Endothelial cell of umbilical vein (primary cell): Measurements from ENCODE around the gene REEP2. TPM values are rescaled to one million over a fixed set of nuclear protein-coding genes. Genes with fewer than 3 reads are reported as not detected.

Source experiments
- BruUV-seq: library from RNA; stranded (reverse); fragments of 400-500 nt; replicated peaks from 2 replicates; lab custom pipeline; 2021; lab: Mats Ljungman, UMichigan
- CTCF ChIA-PET: fragments of 300-600, 350-600 bp; sonication (Branson Sonifier 250); formaldehyde crosslinking; loops from one replicate; lab custom pipeline; 2021; ENCODE audit warnings: antibody characterized with exemption, inconsistent platforms; lab: Charles Lee
- POLR2A ChIA-PET: fragments of 300-600, 350-600 bp; sonication (Branson Sonifier 250); formaldehyde crosslinking; loops from one replicate; lab custom pipeline; 2021; ENCODE audit warnings: antibody characterized with exemption, inconsistent platforms; lab: Charles Lee
- DNase-seq: peaks from one replicate; pipeline ENCODE4 v3.0.0-alpha.2; 2011; ENCODE audit warnings: low read depth, low spot score
- FAIRE-seq: peaks from 2 replicates; lab custom pipeline; 2011; peaks lifted over from hg19 to GRCh38; lab: Jason Lieb, UNC
- H2AFZ ChIP-seq: 2 replicates; pipeline ENCODE4 v1.6.0; 2012; ENCODE audit warnings: low read depth, low read length, control low read depth, inconsistent platforms
- H3K27ac ChIP-seq: 2 replicates; pipeline ENCODE4 v1.5.1; 2011; ENCODE audit warnings: low read depth, mild to moderate bottlenecking, control low read depth, low read length, moderate library complexity; ENCODE audit not compliant: insufficient read depth
- H3K27me3 ChIP-seq, 2 experiments: 2 replicates each; pipeline versions ENCODE4 v1.6.0 to v1.6.1; 2011; ENCODE audit warnings: low read length in 2 of 2, mixed read lengths in 1 of 2; ENCODE audit not compliant: control insufficient read depth in 2 of 2, insufficient read depth in 2 of 2
- H3K36me3 ChIP-seq, 2 experiments: 2 replicates in 1 of 2; 3 replicates in 1 of 2; pipeline ENCODE4 v1.5.1; 2011; ENCODE audit warnings: low read length in 2 of 2, mild to moderate bottlenecking in 1 of 2, moderate library complexity in 1 of 2; ENCODE audit not compliant: control insufficient read depth in 2 of 2, insufficient read depth in 2 of 2; ENCODE audit errors: extremely low read depth in 1 of 2
- H3K4me1 ChIP-seq: 3 replicates; pipeline ENCODE4 v1.5.1; 2011; ENCODE audit warnings: mild to moderate bottlenecking, low read length; ENCODE audit not compliant: control insufficient read depth, insufficient read depth; ENCODE audit errors: extremely low read depth
- H3K4me2 ChIP-seq: 2 replicates; pipeline ENCODE4 v1.6.1; 2011; ENCODE audit warnings: low read length, control low read depth, mixed read lengths; ENCODE audit not compliant: insufficient read depth
- H3K4me3 ChIP-seq, 3 experiments: fragments of 200-600 bp in 1 of 3; sonication (generic), shearing (Covaris generic) in 1 of 3; replicated peaks in 1 of 3; 2 replicates each; pipeline ENCODE4 v1.5.1; 2011 to 2016; ENCODE audit warnings: control low read depth in 3 of 3, low read length in 3 of 3, mild to moderate bottlenecking in 2 of 3, inconsistent platforms in 1 of 3, low read depth in 1 of 3, moderate library complexity in 1 of 3; ENCODE audit not compliant: insufficient read depth in 1 of 3
- H3K79me2 ChIP-seq: 2 replicates; pipeline ENCODE4 v1.6.0; 2012; ENCODE audit warnings: low read length, inconsistent platforms; ENCODE audit not compliant: control insufficient read depth, insufficient read depth
- H3K9ac ChIP-seq: replicated peaks from 2 replicates; pipeline ENCODE3; 2011; ENCODE audit warnings: low read length, control low read depth; ENCODE audit not compliant: insufficient read depth; ENCODE audit errors: extremely low read depth
- H3K9me1 ChIP-seq: replicated peaks from 3 replicates; pipeline ENCODE4 v1.6.0; 2011; ENCODE audit warnings: mild to moderate bottlenecking, low read length; ENCODE audit not compliant: control insufficient read depth, insufficient read depth; ENCODE audit errors: extremely low read depth
- H3K9me3 ChIP-seq: replicated peaks from 2 replicates; pipeline ENCODE4 v1.5.1; 2012; ENCODE audit warnings: low read length, inconsistent platforms; ENCODE audit not compliant: control insufficient read depth, insufficient read depth
- H4K20me1 ChIP-seq: replicated peaks from 2 replicates; pipeline ENCODE3; 2011; ENCODE audit warnings: mild to moderate bottlenecking, low read length; ENCODE audit not compliant: control insufficient read depth, insufficient read depth; ENCODE audit errors: extremely low read depth
- EZH2 ChIP-seq: IDR thresholded peaks from 2 replicates; pipeline ENCODE4 v1.6.1; 2012; ENCODE audit warnings: borderline replicate concordance, low read depth, mild to moderate bottlenecking, moderate library complexity, low read length, inconsistent platforms; ENCODE audit not compliant: severe bottlenecking
- FOS ChIP-seq: IDR thresholded peaks from 2 replicates; pipeline ENCODE4 v1.6.1; 2011; ENCODE audit warnings: mild to moderate bottlenecking, low read length, moderate library complexity, borderline replicate concordance; ENCODE audit not compliant: insufficient read depth
- GATA2 ChIP-seq: IDR thresholded peaks from 2 replicates; pipeline ENCODE4 v1.7.0; 2011; ENCODE audit warnings: low read depth, mild to moderate bottlenecking, moderate library complexity, mixed read lengths, low read length; ENCODE audit not compliant: insufficient read length, insufficient read depth
- JUN ChIP-seq: IDR thresholded peaks from 2 replicates; pipeline ENCODE4 v1.6.1; 2011; ENCODE audit warnings: borderline replicate concordance, low read depth; ENCODE audit not compliant: insufficient read length, insufficient read depth
- MAX ChIP-seq: IDR thresholded peaks from 2 replicates; pipeline ENCODE4 v1.6.1; 2011; ENCODE audit not compliant: insufficient read depth, insufficient read length
- MYC ChIP-seq: IDR thresholded peaks from one replicate; pipeline ENCODE4 v1.6.1; 2011; ENCODE audit warnings: mild to moderate bottlenecking, low read depth, low read length
- POLR2A ChIP-seq: IDR thresholded peaks from 2 replicates; pipeline ENCODE4 v1.6.1; 2012; ENCODE audit warnings: low read depth, mild to moderate bottlenecking, control low read depth, low read length
- POLR2AphosphoS5 ChIP-seq: IDR thresholded peaks from 2 replicates; pipeline ENCODE4 v1.6.1; 2012; ENCODE audit warnings: low read depth, mild to moderate bottlenecking, control low read depth, low read length, moderate library complexity; ENCODE audit not compliant: insufficient read depth
- dilution Hi-C: fragments of 300-500 bp; cut with MboI; formaldehyde crosslinking; loops from one replicate; pipeline ENCODE4 v1.15.0; 2019; ENCODE audit warnings: low sequenced_read_pairs; ENCODE audit not compliant: extremely low pct_ligation_motif_present
- intact Hi-C: fragments of 100-400 bp; cut with micrococcal nuclease; formaldehyde crosslinking; loops from one replicate; pipeline ENCODE4 v1.10.0; 2022
- polyA plus RNA-seq, 4 experiments: library from polyadenylated mRNA; depleted of rRNA in 3 of 4; stranded (reverse) in 3 of 4; unstranded in 1 of 4; fragments of >200 nt; gene quantifications; 2 replicates each; pipeline versions ENCODE4 v1.2.1 to v1.2.3, GENCODE V29; 2011 to 2012; ENCODE audit warnings: missing spikeins in 1 of 4
- total RNA-seq: library from RNA; stranded (reverse); gene quantifications from 2 replicates; pipeline ENCODE4 v1.2.3, GENCODE V29; 2021

Gene REEP2
- total and polyA plus RNA-seq, 2 donors (not counting 3 experiments of a cell fraction or from before 2014, with no cell fraction given), result 4.0 to 4.8 TPM

- no peaks in the 10 kb centered on the region for H4K20me1 ChIP-seq
Observed at GRCh38 chr5:138425079-138425478, 13.8 kb upstream of the REEP2 start.

GRCh38 chr5:138435943-138436342, 2.9 kb upstream of the REEP2 start:
- Histone ChIP-seq H2AFZ (no peak overlapping the region), H3K9ac (no peak overlapping the region), H3K4me3 (no peak overlapping the region), H3K9me3 (no peaks in the 10 kb centered on the region), H3K27ac (no peak overlapping the region), H3K4me1 (peaks cover 9% of the 10 kb centered on the region), H3K4me2 (no peak overlapping the region), H3K9me1 (no peaks in the 10 kb centered on the region), H3K27me3 (no peaks in the 10 kb centered on the region), H3K36me3 (peaks cover 12 to 17% of the 10 kb centered on the region in 2 experiments), H3K79me2 (no peaks in the 10 kb centered on the region), H4K20me1 (no peaks in the 10 kb centered on the region)
- CTCF ChIA-PET, result no interaction called here
- DNase-seq (no peak), FAIRE-seq (no peak)
- intact Hi-C loops, result no loop called here
- TF ChIP-seq MAX (no peak), POLR2A (no peak), GATA2 (no peak), EZH2 (no peak), POLR2AphosphoS5 (no peak), MYC (no peak), FOS (no peak), JUN (no peak)
- POLR2A ChIA-PET, result no interaction called here
- BruUV-seq, result no TSS peak
- dilution Hi-C loops, result no loop called here

More at GRCh38 chr5:138425079-138425478, 13.8 kb upstream of the REEP2 start:
- FAIRE-seq, result no peak
- Histone ChIP-seq H2AFZ (no peak overlapping the region), H3K9me3 (no peaks in the 10 kb centered on the region), H3K27me3 (no peaks in the 10 kb centered on the region), H3K4me3 (no peak overlapping the region), H3K4me2 (peak overlapping the region; percentile 35), H3K36me3 (peaks cover 20 to 32% of the 10 kb centered on the region in 2 experiments), H3K9me1 (no peaks in the 10 kb centered on the region), H3K27ac (no peak overlapping the region), H3K79me2 (no peaks in the 10 kb centered on the region), H3K9ac (no peak overlapping the region), H3K4me1 (peaks cover 8% of the 10 kb centered on the region)
- DNase-seq, result peak; percentile 58
- dilution Hi-C loops (no loop called here), intact Hi-C loops (no loop called here)
- BruUV-seq, result no TSS peak
- POLR2A ChIA-PET, result no interaction called here
- CTCF ChIA-PET, result interaction anchor here (0.7 to 1.0 kb wide), 4 partner anchors 8 to 73 kb away, joined by 3 to 5 read pairs (median 4); partner anchors contain the start of gene KDM3B
- no peak for TF ChIP-seq GATA2
- TF ChIP-seq POLR2A, result no peak
- no peak for TF ChIP-seq FOS
- no peak for TF ChIP-seq JUN
- TF ChIP-seq MAX, result no peak
